A549 (cell line): ENCODE data around the gene SPAG4. TPM values are rescaled to one million over a fixed set of nuclear protein-coding genes. Genes with fewer than 3 reads are reported as not detected.
A peak's percentile ranks its signal among the peaks of the same experiment; 100 is the strongest.

ENCODE experiments used
- ATAC-seq, 2 experiments: fragments of 200-7000 bp in 1 of 2; fragments of >200 bp in 1 of 2; cut with Nextera tagmentation in 1 of 2; cut with Tn5 transposase in 1 of 2; 3 replicates each; pipeline versions ENCODE4 v1.8.0 to v1.9.1; 2018 to 2020; ENCODE audit warnings: mild to moderate bottlenecking in 1 of 2, moderate library complexity in 1 of 2
- CTCF ChIA-PET: fragments of 300-600 bp; sonication (Branson Sonifier 250); formaldehyde crosslinking; extraction: SDS; loops from one replicate; lab custom pipeline; 2021; ENCODE audit warnings: antibody characterized with exemption, inconsistent platforms; lab: Yijun Ruan, JAX
- POLR2A ChIA-PET: fragments of 350-600 bp; formaldehyde crosslinking; extraction: SDS; loops from one replicate; lab custom pipeline; 2021; ENCODE audit warnings: antibody characterized with exemption, inconsistent platforms; lab: Yijun Ruan, JAX
- DNase-seq, 2 experiments: peaks; one replicate each; pipeline versions ENCODE4 v3.0.0 to v3.0.0-alpha.2; 2011 to 2016; ENCODE audit warnings: low read depth in 1 of 2, low spot score in 1 of 2
- FAIRE-seq: peaks from 2 replicates; lab custom pipeline; 2011; peaks lifted over from hg19 to GRCh38; lab: Jason Lieb, UNC
- H3K27ac ChIP-seq, 2 experiments: fragments of >200 bp; sonication (Bioruptor Twin); formaldehyde crosslinking; 3 replicates each; pipeline ENCODE4 v1.5.1; 2016 to 2017
- H3K4me1 ChIP-seq: fragments of >200 bp; sonication (Bioruptor Twin); formaldehyde crosslinking; 3 replicates; pipeline ENCODE4 v1.6.1; 2016
- H3K4me2 ChIP-seq: fragments of >200 bp; sonication (Bioruptor Twin); formaldehyde crosslinking; 3 replicates; pipeline ENCODE4 v1.6.1; 2016
- H3K4me3 ChIP-seq: fragments of >200 bp; sonication (Bioruptor Twin); formaldehyde crosslinking; 3 replicates; pipeline ENCODE4 v1.5.1; 2016
- H3K9me3 ChIP-seq: fragments of >200 bp; sonication (Bioruptor Twin); formaldehyde crosslinking; 3 replicates; pipeline ENCODE4 v1.6.1; 2016
- CEBPB ChIP-seq, 2 experiments: fragments of >200 bp in 1 of 2; sonication (Bioruptor Twin) in 1 of 2; formaldehyde crosslinking in 1 of 2; IDR thresholded peaks; 2 replicates each; pipeline ENCODE4 v1.6.1; 2012 to 2016
- CHD2 ChIP-seq: fragments of 150-350 bp; IDR thresholded peaks from 2 replicates; pipeline ENCODE4 v1.6.1; 2014; ENCODE audit warnings: low read length; ENCODE audit not compliant: partially characterized antibody
- CTCF ChIP-seq: fragments of >200 bp; sonication (Bioruptor Twin); formaldehyde crosslinking; IDR thresholded peaks from 3 replicates; pipeline ENCODE4 v1.5.1; 2016
- EHMT2 ChIP-seq: fragments of 200-600 bp; sonication (generic); IDR thresholded peaks from 2 replicates; pipeline ENCODE4 v1.6.1; 2016; ENCODE audit warnings: antibody characterized with exemption, low read depth, mild to moderate bottlenecking, moderate library complexity
- ELK1 ChIP-seq: fragments of 150-350 bp; IDR thresholded peaks from 2 replicates; pipeline ENCODE4 v1.6.1; 2014; ENCODE audit warnings: low read depth, mild to moderate bottlenecking, low read length
- FOSL2 ChIP-seq, 2 experiments: fragments of 450-650 bp in 1 of 2; fragments of >200 bp in 1 of 2; sonication (Bioruptor Twin) in 1 of 2; formaldehyde crosslinking; IDR thresholded peaks; 2 replicates each; pipeline versions ENCODE4 v1.5.0 to v1.6.1; 2016 to 2020; ENCODE audit warnings: mild to moderate bottlenecking in 1 of 2, moderate library complexity in 1 of 2
- HDAC2 ChIP-seq: fragments of 200-600 bp; sonication (generic); IDR thresholded peaks from 2 replicates; pipeline ENCODE4 v1.6.1; 2016
- HEYL ChIP-seq: fragments of 250-450 bp; sonication (Bioruptor Pico); IDR thresholded peaks from 2 replicates; pipeline ENCODE4 v1.8.0; 2021; ENCODE audit warnings: mild to moderate bottlenecking, moderate library complexity
- HOXA7 ChIP-seq: fragments of 250-450 bp; sonication (Bioruptor Pico); IDR thresholded peaks from 2 replicates; pipeline ENCODE4 v1.5.0; 2020; ENCODE audit warnings: mild to moderate bottlenecking, moderate library complexity
- JUN ChIP-seq, 2 experiments: fragments of >200 bp; sonication (Bioruptor Twin); formaldehyde crosslinking; IDR thresholded peaks; 2 replicates in 1 of 2; 3 replicates in 1 of 2; pipeline ENCODE4 v1.6.1; 2016 to 2017
- JUNB ChIP-seq: fragments of >200 bp; sonication (Bioruptor Twin); formaldehyde crosslinking; IDR thresholded peaks from 2 replicates; pipeline ENCODE4 v1.6.1; 2016
- KDM5A ChIP-seq: fragments of 200-600 bp; sonication (generic); IDR thresholded peaks from 2 replicates; pipeline ENCODE4 v1.6.1; 2016; ENCODE audit warnings: antibody characterized with exemption, mild to moderate bottlenecking
- MAX ChIP-seq: IDR thresholded peaks from 2 replicates; pipeline ENCODE4 v1.6.1; 2012
- RAD21 ChIP-seq, 2 experiments: fragments of >200 bp in 1 of 2; sonication (Bioruptor Twin) in 1 of 2; formaldehyde crosslinking in 1 of 2; IDR thresholded peaks in 1 of 2; conservative IDR thresholded peaks in 1 of 2; 2 replicates in 1 of 2; 3 replicates in 1 of 2; pipeline ENCODE4 v1.6.1; 2012 to 2018; ENCODE audit warnings: inconsistent platforms in 1 of 2
- RCOR1 ChIP-seq: fragments of 150-350 bp; IDR thresholded peaks from 2 replicates; pipeline ENCODE4 v1.6.1; 2014; ENCODE audit warnings: antibody characterized with exemption, low read length, low read depth
- RFX5 ChIP-seq: fragments of 450-650 bp; IDR thresholded peaks from 2 replicates; pipeline ENCODE4 v1.7.1; 2014; ENCODE audit warnings: antibody characterized with exemption, mild to moderate bottlenecking, moderate library complexity
- RNF2 ChIP-seq: fragments of 200-600 bp; sonication (generic); IDR thresholded peaks from 2 replicates; pipeline ENCODE4 v1.6.1; 2016; ENCODE audit warnings: low read depth, mild to moderate bottlenecking, antibody characterized with exemption, moderate library complexity, borderline replicate concordance
- SMC3 ChIP-seq: fragments of >200 bp; sonication (Bioruptor Twin); formaldehyde crosslinking; IDR thresholded peaks from 3 replicates; pipeline ENCODE4 v1.6.1; 2018; ENCODE audit warnings: inconsistent platforms
- TFCP2L1 ChIP-seq: fragments of 250-450 bp; sonication (Bioruptor Pico); IDR thresholded peaks from 2 replicates; pipeline ENCODE4 v1.5.0; 2021; ENCODE audit warnings: mild to moderate bottlenecking
- TP53 ChIP-seq: fragments of 250-450 bp; sonication (Bioruptor Pico); IDR thresholded peaks from 2 replicates; pipeline ENCODE4 v1.5.0; 2021; ENCODE audit warnings: mild to moderate bottlenecking, moderate library complexity
- ZC3H11A ChIP-seq: fragments of 450-650 bp; IDR thresholded peaks from 2 replicates; pipeline ENCODE4 v1.6.1; 2014; ENCODE audit warnings: antibody characterized with exemption, mild to moderate bottlenecking
- WGBS: methylation state at CpG from one replicate; pipeline ENCODE4 v1.1.6; 2017; ENCODE audit errors: missing lambda C conversion rate; 5-methylcytosine and 5-hydroxymethylcytosine counted together
- polyA plus RNA-seq, 4 experiments: library from polyadenylated mRNA; depleted of rRNA in 3 of 4; stranded (reverse); fragments of >200 nt; fragmentation: RNase III in 1 of 4; extraction: RNeasy Plus Mini Kit Qiagen cat#74134 plus additional on column Dnase treatment in 1 of 4; gene quantifications; 2 replicates in 3 of 4; 3 replicates in 1 of 4; pipeline ENCODE4 v1.2.3, GENCODE V29; 2011 to 2017

Gene SPAG4
- polyA plus RNA-seq, 2 of the 4 experiments (the other 2 are of a cell fraction): 4.4 to 5.0 TPM

GRCh38 chr20:35578469-35578868 is 37.2 kb upstream of the SPAG4 start:
- Histone ChIP-seq H3K4me2 (no peak overlapping the region), H3K27ac (no peak overlapping the region), H3K4me3 (no peak overlapping the region), H3K4me1 (0 out of 3 replicates have a peak, but pooled peaks cover 4% of the 10 kb centered on the region), H3K9me3 (peaks cover 8% of the 10 kb centered on the region; the same call in 2 of the 3 replicates)
- ChIA-PET CTCF (interaction anchor here (1.2 kb wide), 2 partner anchors 12 to 14 kb away, joined by 3 read pairs; no protein-coding TSS in a partner anchor), POLR2A (interaction anchor here (0.5 kb wide), 1 partner anchor 134 kb away, joined by 5 read pairs; no protein-coding TSS in a partner anchor)
- TF ChIP-seq TP53 (CRISPR knock-in tag) (no peak), CEBPB (IDR thresholded peaks at IDR 0.05) (peak in 1 of 2 experiments; percentile 60; a peak in 2 of 4 replicates)
- no peak for FAIRE-seq
- DNase-seq: no peak
- 80% methylated on average over 7 of the region's 8 CpGs for WGBS
- no peak; a peak in 1 of 6 replicates for ATAC-seq

GRCh38 chr20:35579196-35579595 is 36.4 kb upstream of the SPAG4 start:
- Histone ChIP-seq H3K4me1 (0 out of 3 replicates have a peak, but pooled peaks cover 4% of the 10 kb centered on the region), H3K9me3 (peaks cover 3% of the 10 kb centered on the region; the same call in 1 of the 3 replicates), H3K27ac (no peak overlapping the region), H3K4me2 (no peak overlapping the region), H3K4me3 (no peak overlapping the region)
- FAIRE-seq (no peak), ATAC-seq (no peak), DNase-seq (no peak)
- WGBS: 96% methylated on average over 6 of the region's 6 CpGs
- TF ChIP-seq CHD2: no peak
- no peak for TF ChIP-seq JUN (IDR thresholded peaks at IDR 0.05)
- TF ChIP-seq RCOR1: no peak
- TF ChIP-seq ZC3H11A: no peak
- TF ChIP-seq CEBPB (IDR thresholded peaks at IDR 0.05): no peak
- no peak for TF ChIP-seq EHMT2
- no peak for TF ChIP-seq CTCF
- no peak for TF ChIP-seq TP53 (CRISPR knock-in tag)
- no peak for TF ChIP-seq RFX5
- no peak for TF ChIP-seq MAX
- no peak for TF ChIP-seq KDM5A
- no peak for TF ChIP-seq TFCP2L1 (CRISPR knock-in tag)
- TF ChIP-seq HDAC2: no peak
- TF ChIP-seq HOXA7: no peak
- no peak for TF ChIP-seq HEYL
- ChIA-PET POLR2A (interaction anchor here (0.5 kb wide), 1 partner anchor 133 kb away, joined by 5 read pairs; no protein-coding TSS in a partner anchor), CTCF (interaction anchor here (0.9 to 1.2 kb wide), 3 partner anchors 11 to 13 kb away, joined by 3 read pairs; no protein-coding TSS in a partner anchor)

- ChIA-PET CTCF (interaction anchor here (0.6 kb wide), 2 partner anchors 46 to 788 kb away, joined by 3 read pairs; no protein-coding TSS in a partner anchor), POLR2A (no interaction called here)
Measured at GRCh38 chr20:35582131-35582530, 33.5 kb upstream of the SPAG4 start.

More at GRCh38 chr20:35582131-35582530, 33.5 kb upstream of the SPAG4 start:
- Histone ChIP-seq H3K4me3 (no peak overlapping the region), H3K9me3 (peaks cover 3% of the 10 kb centered on the region; the same call in 1 of the 3 replicates), H3K4me1 (0 out of 3 replicates have a peak, but pooled peaks cover 4% of the 10 kb centered on the region), H3K27ac (no peak overlapping the region), H3K4me2 (no peak overlapping the region)
- DNase-seq (no peak), FAIRE-seq (no peak), ATAC-seq (no peak)
- 84% methylated on average over 5 of the region's 7 CpGs for WGBS
- TF ChIP-seq JUNB (no peak), ELK1 (no peak), RAD21 (conservative IDR thresholded peaks at IDR 0.05 in 1 of 2, IDR thresholded peaks at IDR 0.05 in 1 of 2) (no peak), SMC3 (no peak), RNF2 (no peak), FOSL2 (IDR thresholded peaks at IDR 0.05) (no peak), FOSL2 (CRISPR knock-in tag; IDR thresholded peaks at IDR 0.05) (no peak), MAX (no peak)
